Mesenchymal stem cell (in vitro differentiated cells and primary cell): ENCODE measurements around the gene C10orf143.

Source experiments
- DNase-seq: peaks from one replicate; pipeline ENCODE4 v3.0.0-alpha.2; 2013
- H2AFZ ChIP-seq: one replicate; pipeline ENCODE4 v1.6.1; 2013; ENCODE audit warnings: low read depth, mild to moderate bottlenecking, control low read depth, inconsistent platforms, low read length, moderate library complexity
- H2AK5ac ChIP-seq: 2 replicates; pipeline ENCODE4 v1.6.1; 2013; ENCODE audit warnings: low read length, moderate library complexity, mild to moderate bottlenecking, inconsistent platforms; ENCODE audit not compliant: severe bottlenecking
- H2BK120ac ChIP-seq: one replicate; pipeline ENCODE4 v1.6.1; 2013; ENCODE audit warnings: low read depth, mild to moderate bottlenecking, inconsistent platforms, low read length, moderate library complexity
- H2BK12ac ChIP-seq, 2 experiments: one replicate each; pipeline ENCODE4 v1.6.1; 2013; ENCODE audit warnings: inconsistent platforms in 2 of 2, low read length in 2 of 2, mild to moderate bottlenecking in 2 of 2, moderate library complexity in 2 of 2, control low read depth in 1 of 2
- H2BK15ac ChIP-seq: one replicate; pipeline ENCODE4 v1.6.1; 2013; ENCODE audit warnings: mild to moderate bottlenecking, low read depth, inconsistent platforms; ENCODE audit not compliant: poor library complexity, severe bottlenecking
- H2BK5ac ChIP-seq: 2 replicates; pipeline ENCODE4 v1.6.1; 2013; ENCODE audit warnings: low read depth, mild to moderate bottlenecking, low read length, control low read depth, inconsistent platforms; ENCODE audit not compliant: poor library complexity, severe bottlenecking
- H3K14ac ChIP-seq, 2 experiments: one replicate each; pipeline ENCODE4 v1.6.1; 2013; ENCODE audit warnings: inconsistent platforms in 2 of 2, low read length in 2 of 2, control low read depth in 1 of 2, mild to moderate bottlenecking in 1 of 2, moderate library complexity in 1 of 2
- H3K18ac ChIP-seq, 2 experiments: one replicate each; pipeline ENCODE4 v1.6.1; 2013; ENCODE audit warnings: inconsistent platforms in 2 of 2, low read length in 2 of 2, control low read depth in 1 of 2, low read depth in 1 of 2, mild to moderate bottlenecking in 1 of 2
- H3K23ac ChIP-seq, 2 experiments: one replicate each; pipeline ENCODE4 v1.6.1; 2013; ENCODE audit warnings: inconsistent platforms in 2 of 2, low read length in 2 of 2, mild to moderate bottlenecking in 2 of 2, moderate library complexity in 2 of 2, control low read depth in 1 of 2
- H3K27ac ChIP-seq: 2 replicates; pipeline ENCODE4 v1.5.1; 2013; ENCODE audit warnings: mild to moderate bottlenecking, moderate library complexity, low read length, control low read depth, inconsistent platforms; ENCODE audit not compliant: poor library complexity, severe bottlenecking
- H3K27me3 ChIP-seq, 2 experiments: 2 replicates each; pipeline versions ENCODE4 v1.6.1 to v1.7.0; 2013; ENCODE audit warnings: low read length in 2 of 2, mild to moderate bottlenecking in 2 of 2, moderate library complexity in 2 of 2, control low read depth in 1 of 2, inconsistent platforms in 1 of 2; ENCODE audit not compliant: control insufficient read depth in 1 of 2, insufficient read depth in 1 of 2
- H3K36me3 ChIP-seq, 2 experiments: 2 replicates each; pipeline versions ENCODE4 v1.6.1 to v1.7.0; 2013; ENCODE audit warnings: low read length in 2 of 2, control low read depth in 1 of 2, inconsistent platforms in 1 of 2, low read depth in 1 of 2, mild to moderate bottlenecking in 1 of 2; ENCODE audit not compliant: insufficient read depth in 2 of 2, control insufficient read depth in 1 of 2
- H3K4ac ChIP-seq, 2 experiments: one replicate each; pipeline ENCODE4 v1.6.1; 2013; ENCODE audit warnings: inconsistent platforms in 2 of 2, low read length in 2 of 2, mild to moderate bottlenecking in 2 of 2, moderate library complexity in 2 of 2, control low read depth in 1 of 2, low read depth in 1 of 2
- H3K4me1 ChIP-seq: 2 replicates; pipeline ENCODE4 v1.6.1; 2013; ENCODE audit warnings: low read depth, low read length, control low read depth; ENCODE audit not compliant: control insufficient read depth, insufficient read depth
- H3K4me2 ChIP-seq: 2 replicates; pipeline ENCODE4 v1.6.1; 2013; ENCODE audit warnings: low read length, mild to moderate bottlenecking, inconsistent platforms; ENCODE audit not compliant: poor library complexity, severe bottlenecking
- H3K4me3 ChIP-seq, 2 experiments: 2 replicates each; pipeline versions ENCODE4 v1.5.1 to v1.7.0; 2013; ENCODE audit warnings: low read length in 2 of 2, mild to moderate bottlenecking in 2 of 2, control low read depth in 1 of 2, low read depth in 1 of 2; ENCODE audit not compliant: insufficient read depth in 1 of 2
- H3K79me1 ChIP-seq: replicated peaks from 2 replicates; pipeline ENCODE4 v1.6.1; 2013; ENCODE audit warnings: mild to moderate bottlenecking, control low read depth, low read length, inconsistent platforms; ENCODE audit not compliant: poor library complexity, severe bottlenecking
- H3K9ac ChIP-seq: 2 replicates; pipeline ENCODE4 v1.7.0; 2013; ENCODE audit warnings: mild to moderate bottlenecking, low read length, moderate library complexity
- H3K9me3 ChIP-seq: 2 replicates; pipeline ENCODE4 v1.7.0; 2013; ENCODE audit warnings: mild to moderate bottlenecking, low read length; ENCODE audit not compliant: control insufficient read depth
- H4K8ac ChIP-seq: one replicate; pipeline ENCODE4 v1.6.1; 2013; ENCODE audit warnings: inconsistent platforms, mild to moderate bottlenecking, low read length, moderate library complexity
- H4K91ac ChIP-seq: one replicate; pipeline ENCODE4 v1.6.1; 2013; ENCODE audit warnings: mild to moderate bottlenecking, low read length, inconsistent platforms
- WGBS: methylation state at CpG from one replicate; pipeline ENCODE4 v1.1.7; 2013; ENCODE audit warnings: mixed read lengths; 5-methylcytosine and 5-hydroxymethylcytosine counted together

C10orf143 gene

GRCh38 chr10:130135676-130136225 lies 25.1 kb upstream of the C10orf143 start:
- H3K9ac ChIP-seq = peak overlapping the region; percentile 90
- H2BK15ac ChIP-seq = peak overlapping the region; percentile 87
- peaks cover 18% of the 10 kb centered on the region for H3K4me1 ChIP-seq
- 35% methylated on average over 15 of the region's 17 CpGs for WGBS
- peak overlapping the region in 1 of 2 experiments; percentile 83 for H3K23ac ChIP-seq
- no peak for DNase-seq
- peaks cover 8% of the 10 kb centered on the region for H3K79me1 ChIP-seq
- peak overlapping the region; percentile 46 for H2AK5ac ChIP-seq
- H2BK12ac ChIP-seq = peak overlapping the region in 1 of 2 experiments; percentile 17
- no peak overlapping the region for H2BK5ac ChIP-seq
- peak overlapping the region; percentile 43 for H3K27ac ChIP-seq
- H3K18ac ChIP-seq = peak overlapping the region; percentile 64 to 88
- peak overlapping the region in 1 of 2 experiments; percentile 64 for H3K14ac ChIP-seq
- H4K91ac ChIP-seq = peak overlapping the region; percentile 93
- peak overlapping the region; percentile 96 for H3K4me2 ChIP-seq
- H3K36me3 ChIP-seq = peaks cover 0 to 8% of the 10 kb centered on the region in 2 experiments
- H2AFZ ChIP-seq = peak overlapping the region; percentile 78
- no peaks in the 10 kb centered on the region for H3K27me3 ChIP-seq
- peak overlapping the region; percentile 98 for H2BK120ac ChIP-seq
- H3K4me3 ChIP-seq = peak overlapping the region; percentile 88 to 99
- no peaks in the 10 kb centered on the region for H3K9me3 ChIP-seq
- peak overlapping the region; percentile 42 to 84 for H3K4ac ChIP-seq
- H4K8ac ChIP-seq = peak overlapping the region; percentile 99

- no peak overlapping the region for H4K91ac ChIP-seq
- DNase-seq = no peak
- H2BK5ac ChIP-seq = no peak overlapping the region
- H3K4me2 ChIP-seq = no peak overlapping the region
- no peak overlapping the region for H2AK5ac ChIP-seq
- no peak overlapping the region for H2AFZ ChIP-seq
- H3K18ac ChIP-seq = no peak overlapping the region
- no peak overlapping the region for H2BK15ac ChIP-seq
- H3K27me3 ChIP-seq = no peaks in the 10 kb centered on the region
- no peak overlapping the region for H3K23ac ChIP-seq
- H3K4ac ChIP-seq = no peak overlapping the region
- H4K8ac ChIP-seq = no peak overlapping the region
- H3K36me3 ChIP-seq = no peaks in the 10 kb centered on the region
- 83% methylated on average over 24 of the region's 27 CpGs for WGBS
- no peak overlapping the region for H3K4me3 ChIP-seq
- no peak overlapping the region for H3K9ac ChIP-seq
- no peak overlapping the region for H2BK120ac ChIP-seq
- peaks cover 1% of the 10 kb centered on the region for H3K4me1 ChIP-seq
- no peak overlapping the region for H3K27ac ChIP-seq
- no peak overlapping the region for H3K14ac ChIP-seq
- no peak overlapping the region for H2BK12ac ChIP-seq
- no peaks in the 10 kb centered on the region for H3K9me3 ChIP-seq
- H3K79me1 ChIP-seq = no peaks in the 10 kb centered on the region
Observed at GRCh38 chr10:130128922-130129321, 18.3 kb upstream of the C10orf143 start.

- Histone ChIP-seq H2BK5ac (no peak overlapping the region), H3K9ac (no peak overlapping the region), H3K4ac (no peak overlapping the region), H2AK5ac (no peak overlapping the region), H3K9me3 (no peaks in the 10 kb centered on the region), H3K4me1 (peaks cover 1% of the 10 kb centered on the region), H4K91ac (no peak overlapping the region), H3K23ac (no peak overlapping the region), H3K14ac (no peak overlapping the region), H3K27ac (no peak overlapping the region), H3K27me3 (no peaks in the 10 kb centered on the region), H2BK15ac (no peak overlapping the region), H4K8ac (no peak overlapping the region), H3K36me3 (no peaks in the 10 kb centered on the region), H2BK12ac (no peak overlapping the region), H3K4me2 (no peak overlapping the region), H3K79me1 (no peaks in the 10 kb centered on the region), H3K18ac (no peak overlapping the region), H2BK120ac (no peak overlapping the region), H3K4me3 (no peak overlapping the region), H2AFZ (no peak overlapping the region)
- 78% methylated on average over 1 of the region's 3 CpGs for WGBS
- DNase-seq = no peak
Observed at GRCh38 chr10:130128062-130128781, 17.6 kb upstream of the C10orf143 start.

GRCh38 chr10:130127364-130128061 lies 16.9 kb upstream of the C10orf143 start:
- Histone ChIP-seq H3K4me1 (peaks cover 1% of the 10 kb centered on the region), H3K4ac (no peak overlapping the region), H2BK12ac (no peak overlapping the region), H3K4me3 (no peak overlapping the region), H3K27me3 (no peaks in the 10 kb centered on the region), H3K27ac (no peak overlapping the region), H3K79me1 (no peaks in the 10 kb centered on the region), H4K8ac (no peak overlapping the region), H2AFZ (no peak overlapping the region), H3K14ac (no peak overlapping the region), H3K9me3 (no peaks in the 10 kb centered on the region), H2AK5ac (no peak overlapping the region), H4K91ac (no peak overlapping the region), H2BK120ac (no peak overlapping the region), H2BK15ac (no peak overlapping the region), H3K23ac (no peak overlapping the region), H3K18ac (no peak overlapping the region), H3K36me3 (no peaks in the 10 kb centered on the region), H2BK5ac (no peak overlapping the region), H3K4me2 (no peak overlapping the region), H3K9ac (no peak overlapping the region)
- WGBS = 32% methylated on average over 8 of the region's 10 CpGs
- DNase-seq = peak; percentile 72
